Sigmoid colon (tissue), 4 donors: ENCODE results near the gene EPHA8.

Source experiments
- CTCF ChIP-seq, 4 experiments: fragments of 450-650 bp in 3 of 4; fragments of 200-600 bp in 1 of 4; IDR thresholded peaks; one replicate each; pipeline ENCODE4 v1.5.1; 2016 to 2019; ENCODE audit warnings: antibody characterized with exemption in 4 of 4, mild to moderate bottlenecking in 3 of 4, moderate library complexity in 2 of 4
- EP300 ChIP-seq, 4 donors: sonication (generic); formaldehyde crosslinking; IDR thresholded peaks; one replicate each; pipeline ENCODE4 v1.6.1; 2017; ENCODE audit warnings: antibody characterized with exemption in 4 of 4
- POLR2A ChIP-seq, 2 donors: fragments of 450-650 bp; IDR thresholded peaks; one replicate each; pipeline ENCODE4 v1.6.1; 2016; ENCODE audit warnings: antibody characterized with exemption in 2 of 2, mild to moderate bottlenecking in 2 of 2, moderate library complexity in 2 of 2
- POLR2AphosphoS5 ChIP-seq, 4 donors: sonication (generic); formaldehyde crosslinking; IDR thresholded peaks; one replicate each; pipeline ENCODE4 v1.6.1; 2017; ENCODE audit warnings: antibody characterized with exemption in 4 of 4

- no peak for TF ChIP-seq EP300 (IDR thresholded peaks at IDR 0.05)
- TF ChIP-seq CTCF (IDR thresholded peaks at IDR 0.05), result no peak
- no peak for TF ChIP-seq POLR2A (IDR thresholded peaks at IDR 0.05)
- TF ChIP-seq POLR2AphosphoS5 (IDR thresholded peaks at IDR 0.05), result no peak
Measured at GRCh38 chr1:22607154-22607553, 43.9 kb downstream of the EPHA8 start.
